T-helper 22 cell (primary cell): ENCODE measurements around the gene PCK2.

Source experiments
- DNase-seq: peaks from one replicate; pipeline ENCODE4 v3.0.0-alpha.2; 2020; ENCODE audit warnings: low read depth

The PCK2 gene

GRCh38 chr14:24136684-24137528 lies 42.8 kb downstream of the PCK2 start:
- DNase-seq = no peak

- no peak for DNase-seq
These were observed 43.7 kb downstream of the PCK2 start for GRCh38 chr14:24137529-24138395.

- no peak for DNase-seq
These were observed 44.5 kb downstream of the PCK2 start for GRCh38 chr14:24138396-24139271.

- DNase-seq = no peak
These were observed 45.3 kb downstream of the PCK2 start for GRCh38 chr14:24139272-24139934.

- DNase-seq = peak; percentile 100
These were observed 47.2 kb downstream of the PCK2 start, which contains the start of gene EMC9 for GRCh38 chr14:24141097-24141880. EMC9 (minus strand) TSS chr14:24141591; CDS start chr14:24141304, 287 bp downstream.

GRCh38 chr14:24143511-24143910 lies 49.4 kb downstream of the PCK2 start:
- DNase-seq = no peak

- no peak for DNase-seq
These were observed 50.3 kb downstream of the PCK2 start for GRCh38 chr14:24144451-24144850.

- DNase-seq = no peak
These were observed 51.1 kb downstream of the PCK2 start for GRCh38 chr14:24145219-24145618.

- DNase-seq = no peak
These were observed 51.8 kb downstream of the PCK2 start for GRCh38 chr14:24145690-24146452.

- DNase-seq = peak; percentile 87
These were observed 52.4 kb downstream of the PCK2 start, which contains the start of gene PSME2 for GRCh38 chr14:24146453-24146977. PSME2 (minus strand) TSS chr14:24146610; CDS start chr14:24146581, 29 bp downstream.

GRCh38 chr14:24146978-24147760 lies 53.1 kb downstream of the PCK2 start, which contains the start of gene RNF31:
RNF31 (plus strand) TSS chr14:24147498; CDS start chr14:24147699, 201 bp downstream.
- DNase-seq = peak; percentile 97

GRCh38 chr14:24147761-24148428 lies 53.8 kb downstream of the PCK2 start:
- no peak for DNase-seq

- no peak for DNase-seq
These were observed 55.3 kb downstream of the PCK2 start for GRCh38 chr14:24149302-24149969.

GRCh38 chr14:24150061-24150460 lies 56.0 kb downstream of the PCK2 start:
- no peak for DNase-seq

- no peak for DNase-seq
These were observed 56.5 kb downstream of the PCK2 start for GRCh38 chr14:24150567-24150966.

GRCh38 chr14:24150993-24151392 lies 56.9 kb downstream of the PCK2 start:
- DNase-seq = no peak

GRCh38 chr14:24151404-24152080 lies 57.4 kb downstream of the PCK2 start:
- no peak for DNase-seq
